PC-9 (cell line): ENCODE results near the gene ZSCAN12. TPM values are rescaled to one million over a fixed set of nuclear protein-coding genes. Genes with fewer than 3 reads are reported as not detected.

ENCODE experiments used
- BruUV-seq: library from RNA; stranded (reverse); fragments of 400-500 nt; replicated peaks from 2 replicates; lab custom pipeline; 2021; lab: Mats Ljungman, UMichigan
- CTCF ChIA-PET: fragments of 300-600 bp; sonication (Branson Sonifier 250); formaldehyde crosslinking; loops from one replicate; lab custom pipeline; 2022; ENCODE audit warnings: antibody characterized with exemption; lab: Charles Lee
- POLR2A ChIA-PET: fragments of 300-600 bp; sonication (Branson Sonifier 250); formaldehyde crosslinking; loops from one replicate; lab custom pipeline; 2022; ENCODE audit warnings: antibody characterized with exemption; ENCODE audit not compliant: unreplicated experiment; lab: Charles Lee
- DNase-seq, 2 experiments: peaks; one replicate each; pipeline versions ENCODE4 v3.0.0 to v3.0.0-alpha.2; 2015 to 2022; ENCODE audit warnings: mixed read lengths in 1 of 2
- H2AFZ ChIP-seq: fragments of 200-600 bp; sonication (generic); 2 replicates; pipeline ENCODE4 v1.8.1; 2017; ENCODE audit warnings: antibody characterized with exemption
- H3F3A ChIP-seq: fragments of 200-600 bp; sonication (generic); 2 replicates; pipeline ENCODE4 v1.8.1; 2017; ENCODE audit warnings: antibody characterized with exemption, mild to moderate bottlenecking, low read depth; ENCODE audit not compliant: insufficient read depth
- H3K27ac ChIP-seq: fragments of 200-600 bp; sonication (generic); 2 replicates; pipeline ENCODE4 v1.6.1; 2016; ENCODE audit warnings: mixed run types
- H3K27me3 ChIP-seq: fragments of 200-600 bp; sonication (generic); 2 replicates; pipeline ENCODE4 v1.6.1; 2016; ENCODE audit warnings: low read depth, mixed run types; ENCODE audit not compliant: insufficient read depth
- H3K36me3 ChIP-seq: fragments of 200-600 bp; sonication (generic); 2 replicates; pipeline ENCODE4 v1.6.1; 2016; ENCODE audit warnings: low read depth, mixed run types
- H3K4me1 ChIP-seq: fragments of 200-600 bp; sonication (generic); replicated peaks from 2 replicates; pipeline ENCODE4 v1.6.1; 2016; ENCODE audit warnings: mixed run types; ENCODE audit not compliant: insufficient read depth
- H3K4me2 ChIP-seq: fragments of 200-600 bp; sonication (generic); 2 replicates; pipeline ENCODE4 v1.6.1; 2017; ENCODE audit warnings: mixed run types
- H3K4me3 ChIP-seq: fragments of 200-600 bp; sonication (generic); 2 replicates; pipeline ENCODE4 v1.6.1; 2016; ENCODE audit warnings: mixed run types
- H3K79me2 ChIP-seq: fragments of 200-600 bp; sonication (generic); 2 replicates; pipeline ENCODE4 v1.6.1; 2017; ENCODE audit warnings: low read depth, mixed run types
- H3K9me2 ChIP-seq: fragments of 200-600 bp; sonication (generic); 2 replicates; pipeline ENCODE4 v1.8.1; 2017; ENCODE audit warnings: mild to moderate bottlenecking; ENCODE audit not compliant: insufficient read depth
- H3K9me3 ChIP-seq: fragments of 200-600 bp; sonication (generic); 2 replicates; pipeline ENCODE4 v1.8.1; 2016; ENCODE audit warnings: low read depth; ENCODE audit not compliant: insufficient read depth
- H4K20me1 ChIP-seq: fragments of 200-600 bp; sonication (generic); 2 replicates; pipeline ENCODE4 v1.8.1; 2017; ENCODE audit not compliant: insufficient read depth
- CTCF ChIP-seq: fragments of 200-600 bp; sonication (generic); conservative IDR thresholded peaks from 2 replicates; pipeline ENCODE4 v1.6.1; 2017; ENCODE audit warnings: mixed run types, antibody characterized with exemption, mild to moderate bottlenecking, moderate library complexity
- EZH2 ChIP-seq: fragments of 200-600 bp; sonication (generic); IDR thresholded peaks from 2 replicates; pipeline ENCODE4 v1.8.0; 2017; ENCODE audit warnings: antibody characterized with exemption, low read depth
- intact Hi-C: fragments of 100-400 bp; cut with micrococcal nuclease; formaldehyde crosslinking; loops from one replicate; pipeline ENCODE4 v1.10.0; 2022; ENCODE audit not compliant: unreplicated experiment
- total RNA-seq: library from RNA; stranded (reverse); gene quantifications from 2 replicates; pipeline ENCODE4 v1.2.3, GENCODE V29; 2021

ZSCAN12 gene
- total RNA-seq, 1 experiment from 2014 or later = 11.2 TPM

GRCh38 chr6:28330041-28330440 is 69.5 kb downstream of the ZSCAN12 start:
- H3K9me3 ChIP-seq = peaks cover 15% of the 10 kb centered on the region
- H3K36me3 ChIP-seq = 0 out of 2 replicates have a peak, but pooled peaks cover 8% of the 10 kb centered on the region
- CTCF ChIA-PET = no interaction called here
- no peaks in the 10 kb centered on the region for H3K9me2 ChIP-seq
- BruUV-seq = no TSS peak
- no peaks in the 10 kb centered on the region for H3K27me3 ChIP-seq
- no peaks in the 10 kb centered on the region for H3K79me2 ChIP-seq
- H2AFZ ChIP-seq = no peak overlapping the region
- no peak overlapping the region for H3K4me2 ChIP-seq
- no peaks in the 10 kb centered on the region for H4K20me1 ChIP-seq
- no peak for DNase-seq
- POLR2A ChIA-PET = no interaction called here
- intact Hi-C loops = no loop called here
- TF ChIP-seq CTCF = no peak
- no peak for TF ChIP-seq EZH2
- H3K27ac ChIP-seq = no peak overlapping the region
- no peak overlapping the region for H3K4me3 ChIP-seq
- no peaks in the 10 kb centered on the region for H3K4me1 ChIP-seq
- no peaks in the 10 kb centered on the region for H3F3A ChIP-seq

Other genes starting within 250 kb of the ZSCAN12 start
- 19.2 and 20.4 TPM in 2 replicates for gene ZSCAN9, start 174.5 kb downstream of the ZSCAN12 start, total RNA-seq
- gene ZKSCAN4, start 147.5 kb downstream of the ZSCAN12 start, total RNA-seq = 6.0 and 6.7 TPM in 2 replicates
- not detected in 2 replicates for gene NKAPL, start 140.4 kb downstream of the ZSCAN12 start, total RNA-seq
- gene ZSCAN26, start 132.6 kb downstream of the ZSCAN12 start, total RNA-seq = 12.1 and 14.8 TPM in 2 replicates
- gene PGBD1, start 118.2 kb downstream of the ZSCAN12 start, total RNA-seq = 3.6 and 3.9 TPM in 2 replicates
- 64.0 and 88.8 TPM in 2 replicates for gene ZSCAN31, start 63.6 kb downstream of the ZSCAN12 start, total RNA-seq
- 4.9 and 6.2 TPM in 2 replicates for gene ZKSCAN3, start 49.8 kb downstream of the ZSCAN12 start, total RNA-seq
- 9.1 and 12.0 TPM in 2 replicates for gene ZSCAN23, start 43.7 kb upstream of the ZSCAN12 start, total RNA-seq
- gene GPX6, start 116.0 kb upstream of the ZSCAN12 start, total RNA-seq = not detected in 2 replicates
- not detected in 2 replicates for gene GPX5, start 126.1 kb upstream of the ZSCAN12 start, total RNA-seq